Lung (tissue), 12 donors: ENCODE data around the gene OR11A1. TPM values are rescaled to one million over a fixed set of nuclear protein-coding genes. Genes with fewer than 3 reads are reported as not detected.
"Not testable (repeated sequence)": the region's sequence is repeated elsewhere in the genome, so short reads cannot be mapped to it uniquely, and the experiment has no call there.

Experiments
- ATAC-seq: fragments of 200-7000 bp; cut with Tn5 transposase; one replicate; pipeline ENCODE4 v1.9.1; 2020; ENCODE audit warnings: moderate number of reproducible peaks; ENCODE audit not compliant: insufficient read depth, low FRiP score
- DNase-seq, 3 donors: peaks; one replicate each; pipeline ENCODE4 v3.0.0-alpha.2; 2013 to 2017
- H3K27ac ChIP-seq, 2 donors: one replicate each; pipeline ENCODE4 v1.5.1; 2013; ENCODE audit warnings: mild to moderate bottlenecking in 2 of 2, moderate library complexity in 2 of 2, control low read depth in 1 of 2, inconsistent platforms in 1 of 2, low read depth in 1 of 2, low read length in 1 of 2
- H3K27me3 ChIP-seq, 3 donors: one replicate each; pipeline ENCODE4 v1.5.1; 2013; ENCODE audit warnings: low read length in 2 of 3; ENCODE audit not compliant: control insufficient read depth in 3 of 3, insufficient read depth in 3 of 3
- H3K36me3 ChIP-seq, 4 donors: one replicate each; pipeline ENCODE4 v1.5.1; 2013; ENCODE audit warnings: low read length in 4 of 4, mild to moderate bottlenecking in 1 of 4, moderate library complexity in 1 of 4; ENCODE audit not compliant: control insufficient read depth in 4 of 4, insufficient read depth in 4 of 4
- H3K4me1 ChIP-seq, 5 donors: one replicate each; pipeline ENCODE4 v1.5.1; 2013; ENCODE audit warnings: low read length in 5 of 5, mild to moderate bottlenecking in 2 of 5, moderate library complexity in 1 of 5; ENCODE audit not compliant: control insufficient read depth in 5 of 5, insufficient read depth in 5 of 5
- H3K4me3 ChIP-seq: one replicate; pipeline ENCODE4 v1.5.1; 2013; ENCODE audit warnings: mild to moderate bottlenecking, control low read depth, moderate library complexity
- H3K9ac ChIP-seq, 2 donors: one replicate each; pipeline ENCODE4 v1.5.1; 2013; ENCODE audit warnings: low read length in 2 of 2, control low read depth in 1 of 2; ENCODE audit not compliant: insufficient read depth in 1 of 2
- H3K9me3 ChIP-seq, 4 donors: one replicate each; pipeline ENCODE4 v1.5.1; 2013; ENCODE audit warnings: low read length in 3 of 4, mild to moderate bottlenecking in 1 of 4, moderate library complexity in 1 of 4; ENCODE audit not compliant: control insufficient read depth in 4 of 4, insufficient read depth in 3 of 4
- CTCF ChIP-seq: IDR thresholded peaks from 2 replicates; pipeline ENCODE4 v1.5.1; 2012; ENCODE audit warnings: mild to moderate bottlenecking; ENCODE audit errors: control extremely low read depth, extremely low read depth
- WGBS, 2 donors: extraction: QIAGEN DNeasy Blood & Tissue Kit; methylation state at CpG; one replicate each; pipeline ENCODE4 v1.1.7; 2013; 5-methylcytosine and 5-hydroxymethylcytosine counted together
- polyA plus RNA-seq, 2 donors: library from polyadenylated mRNA; stranded (reverse); fragments of 200-250 nt; gene quantifications; one replicate each; pipeline ENCODE4 v1.2.1, GENCODE V29; 2013
- total RNA-seq, 2 donors: library from RNA; depleted of rRNA in 1 of 2; stranded (reverse); fragments of >200 nt in 1 of 2; gene quantifications; one replicate each; pipeline ENCODE4 v1.2.1, GENCODE V29; 2014 to 2021
- donor health status: control.
- donor health status: control.
- donor health status: Bipolar disorder and iron deficiency.
- donor health status: healthy.
- donor health status: DM: yes; HTN: yes; CAD: no.

The OR11A1 gene
- total and polyA plus RNA-seq, 4 donors: not detected

DNA sequence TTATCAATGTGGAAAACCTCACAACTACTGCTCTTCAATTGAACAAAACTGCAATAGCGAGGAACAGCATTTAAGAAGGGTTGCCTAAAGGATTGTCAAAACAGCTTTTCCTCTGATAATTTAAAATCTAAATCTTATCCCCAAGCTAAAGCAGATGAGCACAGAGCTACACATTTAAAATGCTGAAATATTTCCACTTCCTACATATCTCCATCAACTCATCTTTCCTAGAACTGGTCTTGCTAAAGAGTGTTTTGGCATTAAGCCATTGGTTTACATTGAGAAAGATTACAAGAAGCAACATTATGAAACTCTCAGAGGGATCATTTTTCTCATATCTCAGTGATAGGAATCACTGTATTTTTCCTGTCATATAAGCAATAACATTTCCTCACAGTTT, 14.2 kb downstream of the OR11A1 start:
- H3K27ac ChIP-seq: no peak overlapping the region
- no peaks in the 10 kb centered on the region for H3K4me1 ChIP-seq
- H3K9me3 ChIP-seq: peaks cover 0 to 2% (median 0%) of the 10 kb centered on the region in 4 donors
- DNase-seq (peak in 2 of 3 donors; percentile 5 to 50), ATAC-seq (no peak)
- no peak overlapping the region for H3K4me3 ChIP-seq
- H3K9ac ChIP-seq: no peak overlapping the region
- no peak for TF ChIP-seq CTCF
- H3K36me3 ChIP-seq: no peaks in the 10 kb centered on the region
- WGBS, 2 donors: 81 to 88% methylated on average over 1 of the region's 1 CpG
- H3K27me3 ChIP-seq: no peaks in the 10 kb centered on the region

DNA sequence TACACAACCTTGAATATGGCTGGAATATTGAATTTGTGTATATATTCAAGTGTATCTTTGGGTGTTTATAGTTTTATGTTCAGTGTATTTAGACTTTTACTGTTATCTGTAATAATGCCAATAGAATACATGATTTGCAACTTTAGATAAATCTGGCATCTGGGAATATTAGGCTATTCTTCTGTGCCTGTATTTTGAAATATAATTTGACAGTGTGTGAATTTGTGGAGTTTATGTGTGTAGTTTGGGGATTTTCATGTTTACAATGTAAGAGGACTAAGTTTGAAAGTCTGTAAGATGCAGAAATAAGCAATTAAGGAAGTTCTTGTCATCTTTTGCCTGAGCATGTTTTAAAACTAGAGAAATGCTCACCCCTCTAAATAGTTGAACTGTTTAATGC, 17.9 kb downstream of the OR11A1 start, which contains the start of gene OR10C1:
Gene OR10C1 (plus strand): TSS at position 301 of the 400 bp plus-strand sequence. CDS start 710 bp downstream, outside the sequence.
- DNase-seq (no peak), ATAC-seq (no peak)
- H3K27me3 ChIP-seq: peaks cover 0 to 3% (median 0%) of the 10 kb centered on the region in 3 donors
- H3K36me3 ChIP-seq: no peaks in the 10 kb centered on the region
- H3K4me1 ChIP-seq: no peaks in the 10 kb centered on the region
- no peak for TF ChIP-seq CTCF
- no peak within 1 kb of the TSS for H3K4me3 ChIP-seq
- H3K9me3 ChIP-seq: no peaks in the 10 kb centered on the region
- H3K9ac ChIP-seq: no peak within 1 kb of the TSS
- no peak within 1 kb of the TSS for H3K27ac ChIP-seq

GRCh38 chr6:29436730-29437129, 20.1 kb downstream of the OR11A1 start:
- H3K9me3 ChIP-seq, H3K9ac ChIP-seq, H3K4me1 ChIP-seq, H3K4me3 ChIP-seq, ATAC-seq, H3K27ac ChIP-seq, H3K36me3 ChIP-seq, H3K27me3 ChIP-seq, DNase-seq: not testable (repeated sequence)
- WGBS, 2 donors: 69 to 72% methylated on average over 18 of the region's 18 CpGs

DNA sequence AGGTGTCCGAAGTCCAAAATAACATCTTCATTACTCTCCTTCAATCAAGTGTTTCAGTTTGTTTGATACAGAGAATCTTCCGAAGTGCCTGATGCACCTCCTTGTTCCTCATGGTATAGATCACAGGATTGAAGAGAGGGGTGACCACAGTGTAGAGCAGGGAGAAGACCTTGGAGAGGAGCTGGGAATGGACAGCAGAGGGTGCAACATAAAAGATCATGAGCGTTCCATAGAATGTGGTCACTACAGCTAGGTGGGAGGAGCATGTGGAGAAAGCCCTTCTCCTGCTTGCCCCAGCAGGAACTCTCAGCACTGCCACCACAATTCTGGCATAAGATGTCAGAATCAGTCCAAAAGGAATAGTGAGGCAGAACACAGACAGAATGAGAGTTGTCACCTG, 30.2 kb downstream of the OR11A1 start:
- 87 to 91% methylated on average over 3 of the region's 3 CpGs for WGBS, 2 donors
- ATAC-seq (no peak), DNase-seq (no peak)
- H3K27ac ChIP-seq: no peak overlapping the region
- no peaks in the 10 kb centered on the region for H3K27me3 ChIP-seq
- H3K36me3 ChIP-seq: no peaks in the 10 kb centered on the region
- H3K4me3 ChIP-seq: no peak overlapping the region
- no peak overlapping the region for H3K9ac ChIP-seq
- H3K4me1 ChIP-seq: no peaks in the 10 kb centered on the region
- TF ChIP-seq CTCF: no peak
- H3K9me3 ChIP-seq: no peaks in the 10 kb centered on the region
